GM03348 (cell line): ENCODE measurements around the gene KTI12.
A peak's percentile ranks its signal among the peaks of the same experiment; 100 is the strongest.
"Not testable (repeated sequence)": the region's sequence is repeated elsewhere in the genome, so short reads cannot be mapped to it uniquely, and the experiment has no call there.

Experiments
- DNase-seq: peaks from one replicate; pipeline ENCODE4 v3.0.0; 2012; ENCODE audit warnings: low spot score

KTI12 gene

DNA sequence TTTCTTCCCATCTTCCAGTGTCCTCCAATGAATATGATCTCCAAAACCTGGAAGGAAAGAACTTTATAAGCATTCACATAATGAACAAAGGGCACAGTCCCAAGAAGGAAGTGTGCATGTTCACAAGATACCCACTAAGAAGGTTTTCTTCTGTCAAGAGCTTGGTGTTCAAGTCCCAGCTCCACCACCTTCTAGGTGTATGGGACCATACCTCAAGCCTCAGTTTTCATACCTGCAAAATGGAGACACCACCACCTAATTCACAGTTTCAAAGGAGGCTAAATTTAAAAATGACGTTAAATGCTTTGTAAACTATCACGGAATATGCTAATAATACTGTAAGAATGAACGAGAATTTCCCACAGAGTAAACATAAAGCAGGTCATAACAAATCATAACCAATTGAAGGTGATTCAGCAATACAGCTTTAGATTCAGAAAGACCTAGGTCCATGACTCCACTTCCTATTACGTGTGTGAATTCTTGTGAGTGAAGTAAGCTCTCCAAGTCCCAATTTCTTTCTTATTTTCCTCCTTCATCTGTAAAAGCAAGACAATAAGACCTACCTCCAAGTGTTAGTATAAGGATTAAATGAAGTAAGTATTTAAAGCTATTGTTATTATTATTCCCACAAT lies 8.1 kb upstream of the KTI12 start:
- DNase-seq, result no peak

GRCh38 chr1:52037909-52038308 lies 4.3 kb upstream of the KTI12 start:
- DNase-seq, result no peak

DNA sequence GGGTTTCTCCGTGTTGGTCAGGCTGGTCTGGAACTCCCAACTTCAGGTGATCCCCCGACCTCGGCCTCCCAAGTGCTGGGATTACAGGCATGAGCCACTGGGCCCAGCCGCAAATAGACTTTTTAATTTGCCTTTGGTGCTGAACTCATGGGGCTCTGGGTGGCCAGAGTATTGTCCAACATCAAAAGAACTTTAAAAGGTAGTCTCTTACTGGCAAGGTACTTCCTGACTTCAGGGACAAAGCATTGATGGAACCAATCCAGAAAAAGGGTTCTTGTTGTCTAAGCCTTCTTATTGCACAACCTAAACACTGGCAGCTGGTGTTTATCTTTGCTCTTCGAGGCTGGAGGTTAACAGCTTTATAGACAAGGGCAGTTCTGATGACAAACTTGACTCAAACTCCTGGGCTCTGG lies 3.8 kb upstream of the KTI12 start:
- DNase-seq, result no peak

DNA sequence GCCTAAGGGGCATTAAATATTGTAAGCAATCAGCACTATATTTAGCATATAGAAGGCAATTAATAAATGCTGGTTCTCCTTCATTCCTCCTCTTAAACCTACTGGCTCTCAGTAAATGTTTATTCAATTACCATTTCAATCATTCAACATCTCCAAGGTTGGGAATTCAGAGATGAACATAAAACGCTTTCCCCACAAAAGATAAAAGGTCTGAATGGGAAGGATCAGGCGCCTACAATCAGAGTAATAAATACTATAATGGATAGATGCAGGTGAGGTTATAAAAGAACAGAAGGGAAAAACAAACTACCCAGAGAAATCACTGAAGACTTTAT lies 407 bp upstream of the KTI12 start:
- no peak for DNase-seq

DNA sequence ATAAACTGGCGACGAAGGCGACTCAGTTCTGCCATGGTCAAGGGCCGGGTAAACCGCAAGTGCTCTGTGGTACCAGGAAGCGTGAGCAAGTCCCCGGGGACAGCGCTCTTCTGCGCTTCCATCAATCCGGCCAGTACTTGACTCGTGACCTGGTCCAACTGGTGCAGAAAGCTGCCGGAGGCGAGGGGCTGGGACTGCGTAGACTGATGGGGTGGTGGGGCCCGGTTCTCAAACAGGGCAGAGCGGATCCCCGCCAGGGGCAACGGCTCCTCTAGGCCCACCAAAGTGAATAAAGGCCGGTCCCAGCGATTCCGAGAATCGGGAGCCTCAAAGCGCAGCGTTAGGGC lies 852 bp downstream of the KTI12 start:
- peak; percentile 62 for DNase-seq

- DNase-seq, result no peak
Observed at GRCh38 chr1:52032124-52032784, 1.4 kb downstream of the KTI12 start.

DNA sequence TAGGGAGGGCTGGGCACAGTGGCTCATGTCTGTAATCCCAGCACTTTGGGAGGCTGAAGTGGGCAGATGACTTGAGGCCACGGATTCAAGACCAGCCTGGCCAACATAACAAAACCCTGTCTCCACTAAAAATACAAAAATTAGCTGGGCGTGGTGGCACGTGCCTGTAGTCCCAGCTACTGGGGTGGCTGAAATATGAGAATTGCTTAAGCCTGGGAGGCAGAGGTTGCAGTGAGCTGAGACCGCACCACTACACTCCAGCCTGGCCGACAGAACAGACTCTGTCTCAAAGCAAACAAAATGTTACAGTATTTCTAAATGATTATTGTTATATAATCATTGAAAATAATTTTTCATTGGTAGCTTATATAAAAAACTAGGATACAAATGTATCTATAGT lies 4.8 kb downstream of the KTI12 start:
- DNase-seq, result not testable (repeated sequence)

- DNase-seq, result no peak
Observed at GRCh38 chr1:52028328-52028727, 5.3 kb downstream of the KTI12 start.

- DNase-seq, result no peak
Observed at GRCh38 chr1:52026278-52026677, 7.3 kb downstream of the KTI12 start.

- no peak for DNase-seq
Observed at GRCh38 chr1:52022133-52022532, 11.5 kb downstream of the KTI12 start.

GRCh38 chr1:52008071-52008809 lies 25.4 kb downstream of the KTI12 start:
- DNase-seq, result no peak

- DNase-seq, result no peak
Observed at GRCh38 chr1:52007215-52008002, 26.2 kb downstream of the KTI12 start.

- DNase-seq, result not testable (repeated sequence)
Observed at GRCh38 chr1:52006081-52006553, 27.5 kb downstream of the KTI12 start.

DNA sequence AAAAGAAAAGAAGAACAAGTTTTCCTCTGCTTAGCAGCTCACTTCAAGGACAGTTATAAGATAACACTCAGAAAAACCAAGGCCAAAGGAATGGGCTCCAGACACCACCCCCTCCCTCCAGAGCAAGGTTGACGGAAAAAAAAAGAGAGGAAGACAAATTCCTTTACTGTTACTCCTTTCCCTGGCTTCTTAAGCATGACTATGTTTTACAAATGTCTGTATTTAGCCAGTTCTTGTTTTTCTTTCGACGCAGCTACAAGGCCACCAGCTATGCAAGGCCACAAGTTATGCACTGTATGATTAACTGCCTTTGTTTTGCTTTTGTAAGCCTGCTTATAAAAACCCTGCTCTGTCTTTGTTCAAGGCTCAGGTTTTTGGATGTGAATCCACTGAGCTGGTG lies 28.1 kb downstream of the KTI12 start:
- peak; percentile 61 for DNase-seq

DNA sequence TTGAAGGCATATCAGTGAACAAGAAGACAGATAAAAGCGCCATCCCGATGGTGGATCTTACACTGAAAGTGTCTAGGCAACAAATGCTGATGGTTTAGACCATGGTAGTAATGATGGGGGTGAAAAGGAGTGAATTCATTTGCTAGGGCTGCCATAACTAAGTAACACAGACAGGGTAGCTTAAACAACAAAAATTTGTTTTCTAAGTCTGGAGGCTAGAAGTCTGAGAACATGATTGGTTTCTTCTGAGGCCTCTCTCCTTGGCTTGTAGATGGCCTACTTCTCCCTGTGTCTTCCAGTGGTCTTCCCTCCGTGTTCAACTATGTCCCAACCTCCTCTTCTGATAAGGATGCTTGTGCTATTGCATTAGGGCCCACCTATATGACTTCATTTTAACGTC lies 29.7 kb downstream of the KTI12 start:
- DNase-seq, result no peak

DNA sequence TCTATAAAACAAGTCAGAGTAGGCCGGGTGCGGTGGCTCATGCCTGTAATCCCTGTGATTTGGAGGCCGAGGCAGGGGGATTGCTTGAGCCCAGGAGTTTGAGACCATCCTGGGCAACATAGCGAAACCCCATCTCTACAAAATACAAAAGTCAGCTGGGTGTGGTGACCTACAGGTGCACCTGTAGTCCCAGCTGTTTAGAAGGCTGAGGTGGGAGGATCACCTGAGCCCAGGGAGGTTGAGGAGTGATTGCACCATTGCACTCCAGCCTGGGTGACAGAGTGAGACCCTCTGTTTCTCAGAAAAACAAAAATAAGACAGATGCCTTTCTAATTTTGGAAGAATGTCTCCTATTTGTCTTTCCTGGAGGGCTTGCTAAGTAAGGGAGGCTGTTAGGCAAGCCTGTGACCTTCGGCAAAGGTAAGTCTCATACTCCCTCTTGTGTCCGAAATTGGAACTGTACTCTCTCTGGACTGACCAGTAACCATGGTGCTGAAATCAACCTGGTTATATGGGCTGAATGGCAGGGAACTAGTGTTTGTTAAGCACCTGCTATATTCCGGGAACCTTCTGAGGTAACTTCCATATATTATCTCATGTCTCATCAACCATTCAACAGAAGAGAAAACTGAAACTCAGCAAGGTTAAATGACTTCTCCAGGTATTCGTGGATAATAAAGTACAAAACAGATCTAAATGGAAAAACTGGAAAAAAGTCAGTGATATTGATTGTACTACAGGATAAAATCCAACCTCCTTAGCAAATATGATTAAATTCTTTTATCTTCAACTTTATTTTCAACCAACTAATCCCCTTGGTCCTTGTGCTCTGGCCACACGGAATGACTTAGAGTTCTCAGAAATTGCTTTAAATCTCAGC lies 31.3 kb downstream of the KTI12 start:
- peak; percentile 90 for DNase-seq

- no peak for DNase-seq
Observed at GRCh38 chr1:51998701-51999100, 34.9 kb downstream of the KTI12 start.

GRCh38 chr1:51997974-51998382 lies 35.6 kb downstream of the KTI12 start:
- DNase-seq, result no peak

- DNase-seq, result peak; percentile 95
Observed at GRCh38 chr1:51990478-51990965, 43.1 kb downstream of the KTI12 start, which contains the start of gene RAB3B. TSS of gene RAB3B (minus strand) at chr1:51990700. CDS start at chr1:51977117, 13,583 bp downstream.

DNA sequence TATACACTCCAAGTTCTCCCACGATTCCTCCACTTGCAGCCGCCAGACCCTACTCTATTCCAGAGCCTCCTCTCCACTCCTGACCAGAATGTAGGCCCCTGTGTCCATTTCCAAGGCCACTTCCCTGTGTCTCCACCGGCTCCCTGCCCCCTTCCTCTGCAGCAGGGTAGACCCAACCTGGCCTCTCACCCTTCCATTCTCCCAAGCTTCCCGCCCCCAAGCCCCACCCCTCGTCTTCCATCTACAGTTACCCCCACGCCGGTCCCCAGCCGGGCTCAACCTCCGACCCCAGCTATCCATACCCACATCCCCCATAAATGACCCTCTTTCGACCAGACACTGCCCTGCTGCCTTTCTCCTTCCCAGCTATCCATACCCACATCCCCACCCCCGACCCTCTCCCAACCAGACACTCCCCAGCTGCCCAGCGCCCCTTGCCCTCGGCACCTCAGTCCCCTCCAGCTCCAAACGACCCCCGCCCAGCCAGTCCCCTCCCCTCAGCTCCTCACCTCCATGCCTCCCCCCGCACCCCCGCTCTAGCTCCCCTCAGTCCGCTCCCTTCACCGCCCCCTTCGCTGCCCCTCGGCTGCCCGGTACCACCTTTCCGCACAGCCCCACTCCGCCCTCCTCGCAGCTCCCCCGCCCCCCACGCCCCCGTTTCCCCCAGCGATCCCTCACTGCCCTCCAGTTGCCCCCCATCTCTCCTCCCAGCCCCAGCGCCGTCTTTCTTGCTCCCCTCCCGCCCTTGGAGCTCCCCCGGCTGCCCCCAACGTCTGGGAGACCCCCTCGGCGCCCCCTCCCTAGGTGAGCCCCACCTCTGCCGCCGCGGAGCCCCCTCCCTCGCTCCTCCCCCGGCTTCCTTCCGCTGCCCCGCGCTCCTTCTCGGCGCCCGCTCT lies 43.8 kb downstream of the KTI12 start:
- DNase-seq, result peak; percentile 32
